Measurements from ENCODE around the gene GRID1. TPM values are rescaled to one million over a fixed set of nuclear protein-coding genes. Genes with fewer than 3 reads are reported as not detected.

Gene GRID1
- total RNA-seq, 1 experiment from 2014 or later, result 5.6 TPM

- Histone ChIP-seq H3K9me3 (ENCODE audit: control insufficient read depth in 1 of 2, insufficient read depth in 1 of 2, low read depth in 1 of 2, low read length in 2 of 2) (no peaks in the 10 kb centered on the region), H3K27me3 (ENCODE audit: insufficient read depth, low read length) (no peaks in the 10 kb centered on the region), H3K9ac (ENCODE audit: low read length) (peak overlapping the region; percentile 43; the same call in 1 of the 2 replicates), H3K4me1 (ENCODE audit: control insufficient read depth in 1 of 2, insufficient read depth in 2 of 2, low read length in 2 of 2) (peaks cover 28 to 42% of the 10 kb centered on the region in 2 experiments), H3K36me3 (ENCODE audit: control insufficient read depth in 1 of 2, insufficient read depth in 2 of 2, low read length in 2 of 2) (no peaks in the 10 kb centered on the region), H2AFZ (ENCODE audit: low read depth, low read length, poor library complexity, severe bottlenecking) (no peak overlapping the region), H3K27ac (ENCODE audit: low read depth, low read length) (no peak overlapping the region; the same call in 1 of the 2 replicates), H3K79me2 (ENCODE audit: insufficient read depth, low read length) (no peaks in the 10 kb centered on the region), H3K4me2 (ENCODE audit: low read length) (peak overlapping the region; percentile 80), H3K4me3 (replicated peaks in 1 of 2; ENCODE audit: low read depth in 1 of 2, low read length in 2 of 2) (no peak overlapping the region), H3K9me2 (ENCODE audit: insufficient read depth) (no peaks in the 10 kb centered on the region), H4K20me1 (ENCODE audit: insufficient read depth) (no peaks in the 10 kb centered on the region)
- intact Hi-C loops (cut with micrococcal nuclease), result no loop called here
- TF ChIP-seq POLR2AphosphoS5 (IDR thresholded peaks at IDR 0.05; ENCODE audit: low read depth, low read length) (no peak), REST (IDR thresholded peaks at IDR 0.05; ENCODE audit: low read depth) (no peak), CTCF (IDR thresholded peaks at IDR 0.05 in 2 of 3, conservative IDR thresholded peaks at IDR 0.05 in 1 of 3; ENCODE audit: borderline replicate concordance in 1 of 3, insufficient read depth in 1 of 3, low read depth in 2 of 3, low read length in 2 of 3) (no peak), TCF7L2 (IDR thresholded peaks at IDR 0.05; ENCODE audit: borderline replicate concordance, extremely low read depth, insufficient read depth, insufficient read length) (no peak), CEBPB (IDR thresholded peaks at IDR 0.05; ENCODE audit: low read depth) (no peak), ZFX (IDR thresholded peaks at IDR 0.05) (no peak), EZH2 (IDR thresholded peaks at IDR 0.05) (no peak), POLR2A (IDR thresholded peaks at IDR 0.05; ENCODE audit: borderline replicate concordance, extremely low read depth, insufficient read depth, insufficient read length) (no peak), SIN3A (IDR thresholded peaks at IDR 0.05; ENCODE audit: low read depth) (no peak), JUND (IDR thresholded peaks at IDR 0.05) (no peak), ELF1 (IDR thresholded peaks at IDR 0.05; ENCODE audit: borderline replicate concordance, low read depth) (no peak), MAX (IDR thresholded peaks at IDR 0.05) (no peak), EZH2phosphoT487 (IDR thresholded peaks at IDR 0.05; ENCODE audit: borderline replicate concordance) (no peak)
- no TSS peak for BruUV-seq (replicated peaks)
- DNase-seq (ENCODE audit: low read depth, low spot score) (no peak), ATAC-seq (no peak)
- CTCF ChIA-PET, result interaction anchor here (0.5 kb wide), 1 partner anchor 611 kb away, joined by 4 read pairs; the partner anchor contains the start of gene SNCG
- POLR2A ChIA-PET, result no interaction called here
- RAD21 ChIA-PET (ENCODE audit: low non-redundant PET in 1 of 2, low total read pairs in 2 of 2, uncharacterized antibody in 2 of 2, unreplicated experiment in 2 of 2), result interaction anchor here in 1 of 2 experiments (0.6 kb wide), 1 partner anchor 238 kb away, joined by 4 read pairs; no protein-coding TSS in a partner anchor
Measured at GRCh38 chr10:86346799-86347665, 19.6 kb downstream of the GRID1 start.

Measured in HCT116 (cell line).